Breast epithelium (tissue), 3 donors: ENCODE results near the gene ANKRD16.

Experiments used
- CTCF ChIP-seq, 3 donors: fragments of 450-650 bp; IDR thresholded peaks; one replicate each; pipeline ENCODE4 v1.5.1; 2016 to 2017; ENCODE audit warnings: antibody characterized with exemption in 3 of 3, mild to moderate bottlenecking in 3 of 3, moderate library complexity in 3 of 3
- POLR2A ChIP-seq: fragments of 450-650 bp; IDR thresholded peaks from one replicate; pipeline ENCODE4 v1.6.1; 2016; ENCODE audit warnings: antibody characterized with exemption, mild to moderate bottlenecking, moderate library complexity
- POLR2AphosphoS5 ChIP-seq, 3 donors: sonication (generic); formaldehyde crosslinking; IDR thresholded peaks; one replicate each; pipeline ENCODE4 v1.6.1; 2017; ENCODE audit warnings: antibody characterized with exemption in 3 of 3

DNA sequence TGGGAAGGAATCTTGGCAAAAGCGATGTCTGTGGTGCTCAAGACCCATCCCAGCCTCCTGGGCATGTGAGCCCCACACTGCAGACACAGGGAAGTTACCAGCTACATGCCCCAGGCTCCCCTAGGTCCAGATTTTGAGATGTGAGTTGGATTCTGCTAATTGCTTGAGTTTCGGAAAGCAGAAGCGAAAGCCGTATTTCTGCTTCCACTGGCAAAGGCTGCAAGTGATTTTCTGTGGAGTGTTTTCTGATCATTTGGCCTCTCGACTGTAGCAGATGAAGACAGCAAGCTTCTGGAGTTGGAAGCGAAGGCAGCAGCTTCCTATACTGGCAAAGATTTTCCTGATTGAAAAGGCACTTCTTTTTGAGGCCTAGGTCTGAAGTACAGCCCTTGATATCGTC lies 29.6 kb downstream of the ANKRD16 start:
- TF ChIP-seq POLR2A (no peak), CTCF (IDR thresholded peaks at IDR 0.05) (no peak), POLR2AphosphoS5 (IDR thresholded peaks at IDR 0.05) (no peak)
